Heart right ventricle (tissue), 16 donors: ENCODE measurements around the gene HEBP2. TPM values are rescaled to one million over a fixed set of nuclear protein-coding genes. Genes with fewer than 3 reads are reported as not detected.

Experiments used
- ATAC-seq, 8 donors: fragments of 200-7000 bp; cut with Tn5 transposase; one replicate each; pipeline ENCODE4 v1.9.1; 2020; ENCODE audit warnings: mild to moderate bottlenecking in 8 of 8, moderate library complexity in 8 of 8, moderate number of reproducible peaks in 1 of 8
- DNase-seq, 2 donors: peaks; one replicate each; pipeline ENCODE4 v3.0.0-alpha.2; 2020
- H3K27ac ChIP-seq, 10 donors: fragments of 200-600 bp; sonication (generic) in 2 of 10; one replicate each; pipeline versions ENCODE4 v1.5.0 to v1.8.0; 2020 to 2022; ENCODE audit warnings: mild to moderate bottlenecking in 3 of 10
- H3K27me3 ChIP-seq, 7 donors: fragments of 200-600 bp; one replicate each; pipeline ENCODE4 v1.8.0; 2021 to 2022; ENCODE audit warnings: mild to moderate bottlenecking in 2 of 7
- H3K36me3 ChIP-seq, 9 donors: fragments of 200-600 bp; sonication (generic) in 1 of 9; one replicate each; pipeline versions ENCODE4 v1.5.0 to v1.8.0; 2020 to 2022; ENCODE audit warnings: mild to moderate bottlenecking in 2 of 9
- H3K4me1 ChIP-seq, 9 donors: fragments of 200-600 bp; sonication (generic) in 1 of 9; one replicate each; pipeline versions ENCODE4 v1.5.0 to v1.8.0; 2020 to 2022; ENCODE audit warnings: mild to moderate bottlenecking in 4 of 9
- H3K4me3 ChIP-seq, 10 donors: fragments of 200-600 bp; sonication (generic) in 2 of 10; one replicate each; pipeline versions ENCODE4 v1.5.0 to v1.8.0; 2020 to 2022; ENCODE audit warnings: mild to moderate bottlenecking in 7 of 10, moderate library complexity in 2 of 10
- H3K9me3 ChIP-seq, 11 donors: fragments of 200-600 bp in 10 of 11; sonication (generic) in 2 of 11; one replicate each; pipeline versions ENCODE4 v1.5.0 to v1.8.0; 2013 to 2022; ENCODE audit warnings: mild to moderate bottlenecking in 2 of 11, control low read depth in 1 of 11, moderate library complexity in 1 of 11
- WGBS, 2 donors: extraction: QIAGEN DNeasy Blood & Tissue Kit; methylation state at CpG; one replicate each; pipeline ENCODE4 v1.1.7; 2013; ENCODE audit warnings: inconsistent platforms in 1 of 2; 5-methylcytosine and 5-hydroxymethylcytosine counted together
- intact Hi-C, 10 donors: fragments of 100-400 bp; cut with DNase I; formaldehyde crosslinking; loops; one replicate each; pipeline versions ENCODE4 v1.11.1 to v1.14.2; 2022
- polyA plus RNA-seq, 2 donors: library from polyadenylated mRNA; stranded (reverse); fragments of 200-250 nt; gene quantifications; one replicate each; pipeline ENCODE4 v1.2.3, GENCODE V29; 2013
- total RNA-seq, 10 donors: library from RNA; stranded (reverse); fragmentation: NEBNext Ultra II Directional in 3 of 10; extraction: Animal tissue kit (Norgen Biotek cat#: 25700) in 3 of 10; gene quantifications; one replicate each; pipeline versions ENCODE4 v1.2.1 to v1.2.4, GENCODE V29; 2021 to 2023
- TF ChIP-seq, protein P1 (sequence below), 9 donors: fragments of 200-600 bp; sonication (generic) in 2 of 9; IDR thresholded peaks; one replicate each; pipeline versions ENCODE4 v1.5.0 to v1.8.0; 2021 to 2022; ENCODE audit warnings: antibody characterized with exemption in 9 of 9, mild to moderate bottlenecking in 5 of 9, moderate library complexity in 1 of 9
- donor health status: Arrhythmogenic right ventricular cardiomyopathy.
- donor health status: ischemic (EF 13 %, LVEDD 7.1; RV severe dilation, severe dysfunction).
- donor health status: healthy with polysubstance abuse.
- donor health status: DM: no; HTN: yes; CAD: no.
- donor health status: DM: no; HTN: no; CAD: no.
- donor health status: ischemic (EF 25% LVEDD 6.9; RV normal size, moderate dysfunction).
- donor health status: ischemic (EF 25% LVEDD 5.7; RV mildly dilated, moderate dysfunction).
- donor health status: healthy.
- donor health status: DM: yes; HTN: yes; CAD: no.
- donor health status: Ischemic cardiomyopathy.
- donor health status: ischemic (EF 35%, LVEDD 5.7; RV mildly dilated, moderate dysfunction).
- donor health status: nonischemic (EF 11% LVEDD 7.7; RV severe dilation, severe dysfunction).
- donor health status: DM: yes; HTN: yes; CAD: no.
- donor health status: PGD.
- donor health status: ischemic (EF 29% LVEDD 5.4; RV normal size, mild dysfunction).
- donor health status: nonischemic (EF 23%, LVEDD 6.1; RV moderate dilation, normal function).

The HEBP2 gene
- total and polyA plus RNA-seq, 12 donors: 44.1 to 123 (median 100) TPM

DNA sequence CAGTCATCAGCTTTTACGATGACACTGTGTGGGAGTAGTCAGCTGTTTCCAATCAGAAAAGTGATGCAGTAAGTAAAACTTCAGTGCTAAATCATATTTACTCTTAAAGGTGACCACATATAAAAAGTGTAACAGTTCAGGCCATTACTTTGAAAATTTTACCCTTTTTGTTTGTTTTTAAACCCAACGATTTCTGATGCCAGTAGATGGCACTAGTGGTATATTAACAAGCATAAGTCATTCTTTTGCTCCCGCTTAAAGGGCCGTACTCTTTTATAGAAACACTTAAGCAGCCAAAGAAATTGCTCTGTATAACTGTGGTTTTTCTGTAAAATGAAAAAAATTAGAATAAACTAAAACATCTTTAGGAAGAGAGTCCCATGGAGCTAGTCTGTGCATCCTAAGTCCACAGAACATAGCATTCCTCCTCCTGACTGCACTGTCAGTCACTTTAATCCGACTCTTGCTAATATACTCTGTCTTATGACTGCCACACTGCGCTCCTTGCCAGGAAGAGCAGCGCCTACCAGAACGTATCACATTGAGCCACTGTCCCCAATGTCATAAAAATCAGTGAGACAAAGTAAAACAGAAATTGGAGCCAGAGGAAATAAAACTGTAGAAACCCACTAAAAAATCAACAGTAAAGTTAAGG, 25.0 kb downstream of the HEBP2 start:
- DNase-seq: no peak
- intact Hi-C loops: loop anchor here (2.0 to 10.0 kb wide), 10 partner anchors 83 to 343 kb away; partner anchors contain the start of gene CCDC28A (in 1 of the 10)
- 29 to 30% methylated on average over 8 of the region's 8 CpGs for WGBS, 2 donors
- peak overlapping the region in 5 of 10 donors; percentile 1 to 23 (median 18) for H3K4me3 ChIP-seq
- H3K9me3 ChIP-seq: no peaks in the 10 kb centered on the region
- TF ChIP-seq, protein P1, sequence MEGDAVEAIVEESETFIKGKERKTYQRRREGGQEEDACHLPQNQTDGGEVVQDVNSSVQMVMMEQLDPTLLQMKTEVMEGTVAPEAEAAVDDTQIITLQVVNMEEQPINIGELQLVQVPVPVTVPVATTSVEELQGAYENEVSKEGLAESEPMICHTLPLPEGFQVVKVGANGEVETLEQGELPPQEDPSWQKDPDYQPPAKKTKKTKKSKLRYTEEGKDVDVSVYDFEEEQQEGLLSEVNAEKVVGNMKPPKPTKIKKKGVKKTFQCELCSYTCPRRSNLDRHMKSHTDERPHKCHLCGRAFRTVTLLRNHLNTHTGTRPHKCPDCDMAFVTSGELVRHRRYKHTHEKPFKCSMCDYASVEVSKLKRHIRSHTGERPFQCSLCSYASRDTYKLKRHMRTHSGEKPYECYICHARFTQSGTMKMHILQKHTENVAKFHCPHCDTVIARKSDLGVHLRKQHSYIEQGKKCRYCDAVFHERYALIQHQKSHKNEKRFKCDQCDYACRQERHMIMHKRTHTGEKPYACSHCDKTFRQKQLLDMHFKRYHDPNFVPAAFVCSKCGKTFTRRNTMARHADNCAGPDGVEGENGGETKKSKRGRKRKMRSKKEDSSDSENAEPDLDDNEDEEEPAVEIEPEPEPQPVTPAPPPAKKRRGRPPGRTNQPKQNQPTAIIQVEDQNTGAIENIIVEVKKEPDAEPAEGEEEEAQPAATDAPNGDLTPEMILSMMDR (IDR thresholded peaks at IDR 0.05): peak; percentile 36 to 80 (median 61)
- ATAC-seq: peak in 5 of 8 donors; percentile 32 to 55 (median 39)
- H3K36me3 ChIP-seq: peaks cover 0 to 50% (median 3%) of the 10 kb centered on the region in 9 donors
- peaks cover 0 to 59% (median 32%) of the 10 kb centered on the region in 9 donors for H3K4me1 ChIP-seq
- no peaks in the 10 kb centered on the region for H3K27me3 ChIP-seq
- H3K27ac ChIP-seq: peak overlapping the region in 9 of 10 donors; percentile 17 to 83 (median 55)

DNA sequence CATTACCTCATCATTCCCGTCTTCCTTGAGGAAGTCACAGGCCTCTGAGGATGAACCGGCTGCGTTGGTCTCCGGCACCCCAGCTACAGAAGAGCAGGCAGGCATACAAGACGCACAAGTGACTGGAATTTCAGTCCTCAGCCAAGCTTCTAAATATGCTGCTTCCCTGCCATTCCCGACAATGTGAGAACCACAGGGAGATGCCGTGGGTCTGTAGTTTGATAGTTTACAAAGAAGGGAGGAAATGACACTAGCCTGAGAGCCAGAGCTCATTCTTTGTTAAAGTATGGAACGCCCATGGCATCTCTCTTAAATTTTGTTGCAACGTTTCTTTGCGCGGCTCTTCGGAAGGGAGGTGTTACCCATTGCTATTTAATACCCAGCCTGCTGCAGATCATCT, 25.7 kb downstream of the HEBP2 start:
- H3K4me3 ChIP-seq: peak overlapping the region in 6 of 10 donors; percentile 1 to 23 (median 16)
- WGBS, 2 donors: 45 to 51% methylated on average over 12 of the region's 12 CpGs
- peak overlapping the region in 9 of 10 donors; percentile 17 to 83 (median 55) for H3K27ac ChIP-seq
- intact Hi-C loops: loop anchor here (2.0 to 10.0 kb wide), 16 partner anchors 75 to 343 kb away; partner anchors contain the start of gene CCDC28A (in 1 of the 10)
- H3K4me1 ChIP-seq: peaks cover 0 to 62% (median 32%) of the 10 kb centered on the region in 9 donors
- peak in 3 of 8 donors; percentile 19 to 27 (median 20) for ATAC-seq
- no peaks in the 10 kb centered on the region for H3K9me3 ChIP-seq
- H3K36me3 ChIP-seq: peaks cover 0 to 43% (median 0%) of the 10 kb centered on the region in 9 donors
- no peak for DNase-seq
- TF ChIP-seq, protein P1 (IDR thresholded peaks at IDR 0.05): no peak
- H3K27me3 ChIP-seq: no peaks in the 10 kb centered on the region

DNA sequence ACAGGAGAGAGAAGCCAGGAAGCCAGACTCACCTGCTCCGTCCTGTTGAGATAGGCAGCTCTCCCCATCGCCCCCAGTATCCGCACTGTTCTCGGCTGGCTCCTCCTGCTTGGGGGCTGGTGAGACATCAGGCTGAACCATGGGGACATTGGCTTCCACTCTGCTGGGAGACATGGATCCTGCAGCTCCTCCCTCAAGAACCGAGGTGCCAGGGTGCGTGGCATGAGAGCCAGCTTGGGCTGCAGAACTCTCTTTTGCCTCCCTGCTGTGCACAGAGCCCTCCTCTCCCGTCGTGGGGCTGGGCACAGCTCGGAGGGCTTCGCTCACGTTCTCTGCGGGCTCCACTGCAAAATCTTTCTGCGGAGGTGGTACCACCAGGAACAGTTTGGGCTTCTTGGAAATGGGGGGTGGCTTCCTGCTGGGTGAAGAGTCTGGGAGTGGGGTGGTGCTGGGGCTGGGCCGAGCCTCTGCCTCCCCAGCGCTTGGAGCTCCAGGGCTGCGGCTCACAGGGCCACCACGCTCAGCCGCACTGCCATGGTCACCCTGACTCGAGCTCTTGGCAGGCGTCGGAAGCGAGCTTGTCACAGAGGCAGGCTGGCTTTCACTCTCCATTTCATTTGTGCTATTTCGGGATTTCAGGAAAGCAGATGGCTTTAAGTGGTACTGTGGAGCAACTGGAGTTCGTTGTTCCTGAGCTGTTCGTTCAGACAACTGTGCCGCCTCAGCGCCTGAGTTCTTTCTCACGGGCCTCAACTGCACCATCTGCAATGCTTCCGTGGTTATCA, 26.5 kb downstream of the HEBP2 start:
- no peaks in the 10 kb centered on the region for H3K9me3 ChIP-seq
- TF ChIP-seq, protein P1 (IDR thresholded peaks at IDR 0.05): no peak
- H3K4me3 ChIP-seq: peak overlapping the region in 5 of 10 donors; percentile 1 to 23 (median 18)
- 56 to 72% methylated on average over 29 of the region's 29 CpGs for WGBS, 2 donors
- peaks cover 0 to 36% (median 0%) of the 10 kb centered on the region in 9 donors for H3K36me3 ChIP-seq
- no peaks in the 10 kb centered on the region for H3K27me3 ChIP-seq
- DNase-seq: peak; percentile 61 to 63
- intact Hi-C loops: loop anchor here in 8 of 10 donors (2.0 to 10.0 kb wide), 8 partner anchors 74 to 158 kb away; no protein-coding TSS in a partner anchor
- ATAC-seq: peak; percentile 63 to 90 (median 83)
- H3K27ac ChIP-seq: peak overlapping the region; percentile 38 to 83 (median 74)
- H3K4me1 ChIP-seq: peaks cover 0 to 65% (median 36%) of the 10 kb centered on the region in 9 donors
